Caco-2 (cell line): ENCODE results near the gene EEF1E1. TPM values are rescaled to one million over a fixed set of nuclear protein-coding genes. Genes with fewer than 3 reads are reported as not detected.
A peak's percentile ranks its signal among the peaks of the same experiment; 100 is the strongest.

Experiments used
- BruUV-seq: library from RNA; stranded (reverse); fragments of 400-500 nt; replicated peaks from 2 replicates; lab custom pipeline; 2021; lab: Mats Ljungman, UMichigan
- CTCF ChIA-PET: fragments of 300-600 bp; sonication (Branson Sonifier 250); formaldehyde crosslinking; loops from one replicate; lab custom pipeline; 2022; ENCODE audit warnings: antibody characterized with exemption; lab: Charles Lee
- POLR2A ChIA-PET: fragments of 300-600 bp; sonication (Branson Sonifier 250); formaldehyde crosslinking; loops from one replicate; lab custom pipeline; 2022; ENCODE audit warnings: antibody characterized with exemption; lab: Charles Lee
- DNase-seq, 2 experiments: peaks; one replicate each; pipeline versions ENCODE4 v3.0.0 to v3.0.0-alpha.2; 2020 to 2022
- H3K27me3 ChIP-seq: replicated peaks from 2 replicates; pipeline ENCODE4 v1.6.0; 2011; ENCODE audit warnings: low read length; ENCODE audit not compliant: control insufficient read depth, insufficient read depth
- H3K36me3 ChIP-seq: 2 replicates; pipeline ENCODE4 v1.5.1; 2011; ENCODE audit warnings: low read length; ENCODE audit not compliant: control insufficient read depth, insufficient read depth
- H3K4me1 ChIP-seq: fragments of 250-450 bp; sonication (Bioruptor Pico); 2 replicates; pipeline ENCODE4 v1.5.1; 2020; ENCODE audit warnings: mild to moderate bottlenecking
- H3K4me3 ChIP-seq: 2 replicates; pipeline ENCODE4 v1.5.1; 2011; ENCODE audit warnings: low read depth, mild to moderate bottlenecking, control low read depth, low read length
- H3K9me3 ChIP-seq: fragments of 250-450 bp; sonication (Bioruptor Pico); 2 replicates; pipeline ENCODE4 v1.5.1; 2020; ENCODE audit warnings: mild to moderate bottlenecking, moderate library complexity
- H3K27ac Mint-ChIP-seq: one replicate; pipeline ENCODE4 v1.8.0; 2022; ENCODE audit warnings: mixed read lengths; ENCODE audit not compliant: unreplicated experiment
- H3K27me3 Mint-ChIP-seq: one replicate; pipeline ENCODE4 v1.8.0; 2022; ENCODE audit warnings: mixed read lengths; ENCODE audit not compliant: insufficient read depth, unreplicated experiment
- H3K36me3 Mint-ChIP-seq: one replicate; pipeline ENCODE4 v1.8.0; 2022; ENCODE audit warnings: mild to moderate bottlenecking, mixed read lengths; ENCODE audit not compliant: insufficient read depth, unreplicated experiment
- H3K4me1 Mint-ChIP-seq: one replicate; pipeline ENCODE4 v1.8.0; 2022; ENCODE audit warnings: low read depth, mixed read lengths; ENCODE audit not compliant: unreplicated experiment
- H3K4me3 Mint-ChIP-seq: one replicate; pipeline ENCODE4 v1.8.0; 2022; ENCODE audit warnings: mild to moderate bottlenecking, moderate library complexity, mixed read lengths; ENCODE audit not compliant: unreplicated experiment
- H3K9me3 Mint-ChIP-seq: one replicate; pipeline ENCODE4 v1.8.0; 2022; ENCODE audit warnings: mixed read lengths; ENCODE audit not compliant: unreplicated experiment
- intact Hi-C: fragments of 100-400 bp; cut with micrococcal nuclease; formaldehyde crosslinking; loops from one replicate; pipeline ENCODE4 v1.10.0; 2022; ENCODE audit not compliant: unreplicated experiment
- total RNA-seq: library from RNA; stranded (reverse); gene quantifications from 2 replicates; pipeline ENCODE4 v1.2.3, GENCODE V29; 2022
- TF ChIP-seq, protein P1 (sequence below), 2 experiments: fragments of 200-600 bp in 1 of 2; IDR thresholded peaks; 1 replicate in 1 of 2; 2 replicates in 1 of 2; pipeline versions ENCODE4 v1.5.1 to v1.8.0; 2011 to 2022; ENCODE audit warnings: antibody characterized with exemption in 1 of 2, control low read depth in 1 of 2, inconsistent platforms in 1 of 2, low read depth in 1 of 2, low read length in 1 of 2, mild to moderate bottlenecking in 1 of 2, moderate library complexity in 1 of 2; ENCODE audit not compliant: insufficient read depth in 1 of 2, severe bottlenecking in 1 of 2, unreplicated experiment in 1 of 2

The EEF1E1 gene
- total RNA-seq, 1 experiment from 2014 or later: 60.3 TPM

DNA sequence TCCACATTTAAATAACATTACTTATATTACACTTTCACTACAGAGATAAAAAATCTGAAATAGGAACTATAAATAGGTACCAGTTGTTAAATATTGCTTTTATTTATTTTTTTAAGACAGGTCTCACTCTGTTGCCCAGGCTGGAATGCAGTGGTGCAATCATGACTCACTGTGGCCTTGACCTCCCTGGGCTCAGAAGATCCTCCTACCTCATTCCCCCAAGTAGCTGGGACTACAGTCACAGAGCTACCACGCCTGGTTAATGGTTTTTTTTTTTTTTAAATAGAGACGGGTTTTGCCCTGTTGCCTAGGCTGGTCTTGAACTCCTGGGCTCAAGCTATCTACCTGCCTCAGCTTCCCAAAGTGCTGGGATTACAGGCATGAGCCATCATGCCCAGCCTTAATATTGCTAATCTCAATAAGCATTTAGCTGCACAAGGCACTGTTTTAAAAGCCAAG, 17.3 kb downstream of the EEF1E1 start:
- DNase-seq: peak; percentile 50 to 58
- peaks cover 36% of the 10 kb centered on the region for H3K4me1 Mint-ChIP-seq
- POLR2A ChIA-PET: interaction anchor here (0.6 kb wide), 1 partner anchor 17 kb away, joined by 4 read pairs; the partner anchor contains the start of gene EEF1E1
- Histone ChIP-seq H3K9me3 (peaks cover 3% of the 10 kb centered on the region; the same call in 1 of the 2 replicates), H3K4me3 (no peak overlapping the region), H3K4me1 (peaks cover 56% of the 10 kb centered on the region), H3K27me3 (no peaks in the 10 kb centered on the region), H3K36me3 (no peaks in the 10 kb centered on the region)
- H3K4me3 Mint-ChIP-seq: no peak overlapping the region
- CTCF ChIA-PET: no interaction called here
- intact Hi-C loops: no loop called here
- H3K27ac Mint-ChIP-seq: no peak overlapping the region
- BruUV-seq: no TSS peak
- TF ChIP-seq, protein P1, sequence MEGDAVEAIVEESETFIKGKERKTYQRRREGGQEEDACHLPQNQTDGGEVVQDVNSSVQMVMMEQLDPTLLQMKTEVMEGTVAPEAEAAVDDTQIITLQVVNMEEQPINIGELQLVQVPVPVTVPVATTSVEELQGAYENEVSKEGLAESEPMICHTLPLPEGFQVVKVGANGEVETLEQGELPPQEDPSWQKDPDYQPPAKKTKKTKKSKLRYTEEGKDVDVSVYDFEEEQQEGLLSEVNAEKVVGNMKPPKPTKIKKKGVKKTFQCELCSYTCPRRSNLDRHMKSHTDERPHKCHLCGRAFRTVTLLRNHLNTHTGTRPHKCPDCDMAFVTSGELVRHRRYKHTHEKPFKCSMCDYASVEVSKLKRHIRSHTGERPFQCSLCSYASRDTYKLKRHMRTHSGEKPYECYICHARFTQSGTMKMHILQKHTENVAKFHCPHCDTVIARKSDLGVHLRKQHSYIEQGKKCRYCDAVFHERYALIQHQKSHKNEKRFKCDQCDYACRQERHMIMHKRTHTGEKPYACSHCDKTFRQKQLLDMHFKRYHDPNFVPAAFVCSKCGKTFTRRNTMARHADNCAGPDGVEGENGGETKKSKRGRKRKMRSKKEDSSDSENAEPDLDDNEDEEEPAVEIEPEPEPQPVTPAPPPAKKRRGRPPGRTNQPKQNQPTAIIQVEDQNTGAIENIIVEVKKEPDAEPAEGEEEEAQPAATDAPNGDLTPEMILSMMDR (IDR thresholded peaks at IDR 0.05; ENCODE audit: insufficient read depth in 1 of 2, low read depth in 1 of 2, low read length in 1 of 2, severe bottlenecking in 1 of 2, unreplicated experiment in 1 of 2): no peak
- H3K27me3 Mint-ChIP-seq: no peaks in the 10 kb centered on the region
- H3K36me3 Mint-ChIP-seq: peaks cover 48% of the 10 kb centered on the region
- peaks cover 22% of the 10 kb centered on the region for H3K9me3 Mint-ChIP-seq

DNA sequence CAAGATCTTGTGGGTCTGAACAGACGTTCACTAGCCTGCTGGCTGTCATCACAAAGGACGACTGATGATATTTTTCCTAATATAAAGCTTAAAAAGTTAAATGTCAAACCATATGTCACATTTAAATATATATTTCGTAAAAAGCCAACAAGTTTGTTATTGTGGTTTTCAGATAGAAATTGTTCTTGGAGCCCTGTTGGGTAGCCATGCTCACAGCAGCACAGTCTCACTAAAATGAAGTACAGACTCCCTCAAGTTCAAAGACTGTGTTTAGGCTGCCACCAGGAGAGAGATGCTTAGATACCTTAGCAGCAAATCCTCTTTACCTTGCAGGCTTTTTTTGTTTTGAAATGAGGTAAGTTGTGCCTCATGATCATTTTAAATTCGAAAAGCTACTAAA, 17.8 kb downstream of the EEF1E1 start:
- BruUV-seq: no TSS peak
- Histone ChIP-seq H3K4me3 (no peak overlapping the region), H3K4me1 (peaks cover 61% of the 10 kb centered on the region), H3K27me3 (no peaks in the 10 kb centered on the region), H3K36me3 (no peaks in the 10 kb centered on the region), H3K9me3 (peaks cover 3% of the 10 kb centered on the region; the same call in 1 of the 2 replicates)
- ChIA-PET POLR2A (interaction anchor here (0.6 kb wide), 1 partner anchor 18 kb away, joined by 4 read pairs; the partner anchor contains the start of gene EEF1E1), CTCF (no interaction called here)
- no peaks in the 10 kb centered on the region for H3K27me3 Mint-ChIP-seq
- intact Hi-C loops: no loop called here
- H3K27ac Mint-ChIP-seq: no peak overlapping the region
- peaks cover 48% of the 10 kb centered on the region for H3K36me3 Mint-ChIP-seq
- DNase-seq: no peak
- peaks cover 20% of the 10 kb centered on the region for H3K9me3 Mint-ChIP-seq
- TF ChIP-seq, protein P1 (IDR thresholded peaks at IDR 0.05; ENCODE audit: insufficient read depth in 1 of 2, low read depth in 1 of 2, low read length in 1 of 2, severe bottlenecking in 1 of 2, unreplicated experiment in 1 of 2): no peak
- no peak overlapping the region for H3K4me3 Mint-ChIP-seq
- H3K4me1 Mint-ChIP-seq: peaks cover 41% of the 10 kb centered on the region

DNA sequence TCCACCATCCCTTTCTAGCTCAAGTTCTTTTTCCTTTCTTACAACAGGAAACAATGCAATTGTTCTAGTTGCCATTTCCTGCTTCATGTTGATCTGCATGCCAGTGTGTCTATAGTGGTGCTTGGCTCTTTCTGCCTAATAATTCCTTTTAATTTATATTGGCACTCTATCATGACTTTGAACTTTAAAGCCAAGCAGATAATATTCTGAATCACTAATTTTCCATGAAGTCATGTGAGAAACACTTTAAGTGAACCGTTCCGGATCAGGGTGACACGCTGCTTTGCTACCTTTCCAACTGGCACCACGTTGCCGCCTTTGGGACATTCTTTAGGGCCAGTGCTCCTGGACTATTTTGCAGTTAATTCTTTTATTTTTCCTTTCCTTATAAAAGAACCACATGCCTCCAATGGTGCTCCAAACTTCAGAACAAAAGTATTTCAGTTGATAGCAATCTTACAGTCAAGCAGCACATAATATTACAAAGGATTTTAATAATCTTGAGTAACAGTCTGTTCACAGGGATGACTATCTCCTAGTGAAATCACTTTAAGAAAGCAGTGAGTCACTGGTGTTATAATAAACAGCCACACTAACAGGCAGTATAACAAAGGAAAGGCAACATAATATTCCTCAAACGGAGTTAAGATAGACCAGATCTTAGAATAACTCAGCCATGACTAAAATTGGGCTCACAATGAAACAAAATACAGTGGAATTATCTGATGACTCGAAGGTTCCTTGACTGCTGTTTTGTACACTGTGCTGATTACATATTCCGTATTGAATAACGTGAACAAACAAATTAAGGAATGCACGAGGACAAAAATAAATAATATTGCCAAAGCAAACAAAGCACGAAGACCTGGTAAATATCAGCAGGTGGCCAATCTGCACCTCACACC, 19.1 kb downstream of the EEF1E1 start:
- intact Hi-C loops: no loop called here
- Mint-ChIP-seq H3K4me3 (no peak overlapping the region), H3K9me3 (peaks cover 7% of the 10 kb centered on the region), H3K27me3 (no peaks in the 10 kb centered on the region), H3K27ac (peak overlapping the region; percentile 53), H3K36me3 (peaks cover 42% of the 10 kb centered on the region), H3K4me1 (peaks cover 45% of the 10 kb centered on the region)
- no peaks in the 10 kb centered on the region for H3K36me3 ChIP-seq
- no peaks in the 10 kb centered on the region for H3K27me3 ChIP-seq
- TF ChIP-seq, protein P1 (IDR thresholded peaks at IDR 0.05; ENCODE audit: insufficient read depth in 1 of 2, low read depth in 1 of 2, low read length in 1 of 2, severe bottlenecking in 1 of 2, unreplicated experiment in 1 of 2): no peak
- peaks cover 75% of the 10 kb centered on the region for H3K4me1 ChIP-seq
- BruUV-seq: no TSS peak
- H3K9me3 ChIP-seq: no peaks in the 10 kb centered on the region
- DNase-seq: no peak
- ChIA-PET CTCF (no interaction called here), POLR2A (no interaction called here)
- H3K4me3 ChIP-seq: no peak overlapping the region
